Ovary (tissue), 9 donors: Measurements from ENCODE around the gene GRK3. TPM values are rescaled to one million over a fixed set of nuclear protein-coding genes. Genes with fewer than 3 reads are reported as not detected.

ENCODE experiments used
- DNase-seq, 5 donors: peaks; one replicate each; pipeline ENCODE4 v3.0.0-alpha.2; 2019 to 2020
- H3K27ac ChIP-seq, 2 donors: fragments of 200-600 bp; one replicate each; pipeline versions ENCODE4 v1.5.1 to v1.8.0; 2019 to 2022
- H3K27me3 ChIP-seq: fragments of 200-600 bp; one replicate; pipeline ENCODE4 v1.8.0; 2022
- H3K36me3 ChIP-seq: fragments of 200-600 bp; sonication (generic); one replicate; pipeline ENCODE4 v1.5.1; 2019
- H3K4me1 ChIP-seq: one replicate; pipeline ENCODE4 v1.8.1; 2013; ENCODE audit warnings: mild to moderate bottlenecking, moderate library complexity; ENCODE audit not compliant: insufficient read depth
- H3K4me3 ChIP-seq: fragments of 200-600 bp; sonication (generic); one replicate; pipeline ENCODE4 v1.5.1; 2017
- H3K9me3 ChIP-seq, 2 donors: fragments of 200-600 bp in 1 of 2; sonication (generic) in 1 of 2; one replicate each; pipeline versions ENCODE4 v1.5.1 to v1.8.1; 2013 to 2019; ENCODE audit warnings: mild to moderate bottlenecking in 1 of 2, moderate library complexity in 1 of 2
- EP300 ChIP-seq: sonication (generic); formaldehyde crosslinking; IDR thresholded peaks from one replicate; pipeline ENCODE4 v1.6.1; 2017; ENCODE audit warnings: antibody characterized with exemption
- POLR2A ChIP-seq: fragments of 450-650 bp; IDR thresholded peaks from one replicate; pipeline ENCODE4 v1.6.1; 2017; ENCODE audit warnings: antibody characterized with exemption, mild to moderate bottlenecking, moderate library complexity
- WGBS, 3 donors: extraction: QIAGEN DNeasy Blood & Tissue Kit in 1 of 3; methylation state at CpG; one replicate each; pipeline versions ENCODE4 v1.1.5 to v1.1.7; 2013 to 2017; 5-methylcytosine and 5-hydroxymethylcytosine counted together
- intact Hi-C, 4 donors: fragments of 100-400 bp; cut with DNase I; formaldehyde crosslinking; loops; one replicate each; pipeline versions ENCODE4 v1.11.0 to v1.15.1; 2022 to 2023
- polyA plus RNA-seq, 2 donors: library from polyadenylated mRNA; stranded (reverse); fragments of 200-250 nt in 1 of 2; fragments of 350-450 nt in 1 of 2; fragmentation: Illumina TruSeq in 1 of 2; extraction: RNeasy Lipid Tissue Mini Kit (QIAGEN cat#74804) in 1 of 2; gene quantifications; one replicate each; pipeline ENCODE4 v1.2.3, GENCODE V29; 2013 to 2014
- total RNA-seq, 7 donors: library from RNA; depleted of rRNA in 2 of 7; stranded (reverse); fragments of >200 nt in 2 of 7; fragmentation: NEBNext Ultra II Directional in 3 of 7; extraction: Animal tissue kit (Norgen Biotek cat#: 25700) in 3 of 7; gene quantifications; one replicate each; pipeline versions ENCODE4 v1.1.0 to v1.2.4, GENCODE V29; 2016 to 2023
- TF ChIP-seq, protein P1 (sequence below), 3 donors: fragments of 450-650 bp in 2 of 3; fragments of 200-600 bp in 1 of 3; IDR thresholded peaks; one replicate each; pipeline versions ENCODE4 v1.5.1 to v1.8.0; 2016 to 2022; ENCODE audit warnings: antibody characterized with exemption in 3 of 3, mild to moderate bottlenecking in 1 of 3
- donor health status: DM: no; HTN: no; CAD: no; lungs with moderate emphysema.
- donor health status: DM: no; HTN: no; CAD: no.
- donor health status: Bipolar disorder and iron deficiency.
- donor health status: DM: yes; HTN: yes; CAD: no.
- donor health status: DM: no; HTN: no; CAD: no.
- donor health status: DM: yes; HTN: yes; CAD: no.

The GRK3 gene
- total and polyA plus RNA-seq, 9 donors = 1.0 to 14.8 (median 9.4) TPM

DNA sequence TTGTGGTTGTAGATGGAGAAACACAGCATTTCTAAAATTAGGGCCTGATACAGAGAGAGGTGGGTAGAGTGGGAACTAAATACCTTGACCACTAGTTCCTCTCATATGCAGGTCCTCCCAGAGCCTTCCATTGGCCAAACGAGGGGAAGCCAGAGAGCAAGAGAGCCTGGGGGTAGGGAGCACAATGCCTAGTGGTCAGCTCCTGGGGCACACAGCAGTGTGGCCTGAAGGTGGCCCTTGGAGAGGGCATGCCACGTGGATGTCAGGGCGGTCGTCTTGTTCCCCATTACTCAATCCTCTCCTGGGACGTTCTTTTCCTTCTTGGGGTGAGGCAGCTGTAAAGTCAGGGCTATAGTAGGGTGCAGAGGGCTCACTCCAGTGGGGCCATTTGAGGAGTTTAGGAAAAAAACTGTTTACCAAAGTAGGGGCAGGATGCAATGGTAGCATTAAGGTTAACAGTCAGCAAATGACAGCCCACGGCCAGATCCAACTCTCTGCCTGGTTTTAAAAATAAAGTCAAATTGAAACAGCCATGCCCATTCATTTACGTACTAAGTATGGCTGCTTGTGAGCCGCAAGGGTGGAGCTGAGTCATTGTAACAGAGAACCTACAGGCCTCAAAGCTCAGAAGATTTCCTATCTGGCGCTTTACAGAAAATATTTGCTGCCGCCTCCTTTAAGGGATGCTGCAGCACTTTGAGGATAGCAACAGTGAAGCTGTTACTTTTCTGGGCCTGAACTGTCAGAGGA is 185.1 kb downstream of the GRK3 start:
- H3K4me3 ChIP-seq = no peak overlapping the region
- H3K4me1 ChIP-seq = no peaks in the 10 kb centered on the region
- no peak overlapping the region for H3K27ac ChIP-seq
- TF ChIP-seq EP300 (no peak), POLR2A (no peak)
- TF ChIP-seq, protein P1, sequence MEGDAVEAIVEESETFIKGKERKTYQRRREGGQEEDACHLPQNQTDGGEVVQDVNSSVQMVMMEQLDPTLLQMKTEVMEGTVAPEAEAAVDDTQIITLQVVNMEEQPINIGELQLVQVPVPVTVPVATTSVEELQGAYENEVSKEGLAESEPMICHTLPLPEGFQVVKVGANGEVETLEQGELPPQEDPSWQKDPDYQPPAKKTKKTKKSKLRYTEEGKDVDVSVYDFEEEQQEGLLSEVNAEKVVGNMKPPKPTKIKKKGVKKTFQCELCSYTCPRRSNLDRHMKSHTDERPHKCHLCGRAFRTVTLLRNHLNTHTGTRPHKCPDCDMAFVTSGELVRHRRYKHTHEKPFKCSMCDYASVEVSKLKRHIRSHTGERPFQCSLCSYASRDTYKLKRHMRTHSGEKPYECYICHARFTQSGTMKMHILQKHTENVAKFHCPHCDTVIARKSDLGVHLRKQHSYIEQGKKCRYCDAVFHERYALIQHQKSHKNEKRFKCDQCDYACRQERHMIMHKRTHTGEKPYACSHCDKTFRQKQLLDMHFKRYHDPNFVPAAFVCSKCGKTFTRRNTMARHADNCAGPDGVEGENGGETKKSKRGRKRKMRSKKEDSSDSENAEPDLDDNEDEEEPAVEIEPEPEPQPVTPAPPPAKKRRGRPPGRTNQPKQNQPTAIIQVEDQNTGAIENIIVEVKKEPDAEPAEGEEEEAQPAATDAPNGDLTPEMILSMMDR (IDR thresholded peaks at IDR 0.05) = no peak
- 71 to 75% (median 72%) methylated on average over 10 of the region's 10 CpGs for WGBS, 3 donors
- DNase-seq = no peak
- no peaks in the 10 kb centered on the region for H3K9me3 ChIP-seq
- intact Hi-C loops = no loop called here
- H3K36me3 ChIP-seq = no peaks in the 10 kb centered on the region
- H3K27me3 ChIP-seq = no peaks in the 10 kb centered on the region

DNA sequence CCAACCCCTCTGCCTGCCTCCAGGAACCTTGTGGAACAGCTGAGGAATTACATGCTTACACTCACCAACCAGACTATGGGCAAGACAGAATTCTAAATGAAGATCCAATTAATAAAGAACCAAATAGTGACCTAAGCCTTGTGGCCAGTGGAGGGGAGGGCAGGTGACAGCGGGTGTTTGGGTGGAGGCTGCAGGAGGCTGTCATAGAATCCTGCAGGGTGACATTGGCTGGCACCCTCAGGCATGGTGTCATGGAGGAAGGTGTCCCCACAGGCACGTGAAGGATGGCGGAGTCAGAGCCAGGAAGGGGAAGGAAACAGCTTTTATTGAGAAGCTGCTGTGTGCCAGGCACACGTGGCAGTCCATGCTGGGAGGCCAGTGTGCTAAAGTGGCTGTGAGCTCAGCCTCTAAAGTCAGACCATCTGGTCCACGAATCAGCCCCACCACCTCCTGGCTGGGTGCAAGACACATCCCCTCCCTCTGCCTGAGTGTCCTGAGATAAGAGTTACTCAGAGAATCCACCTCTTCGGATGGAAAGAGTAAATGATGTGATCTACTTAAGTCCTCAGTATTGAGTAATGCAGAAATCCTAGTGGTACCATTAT is 186.2 kb downstream of the GRK3 start:
- WGBS, 3 donors = 52 to 62% (median 60%) methylated on average over 6 of the region's 6 CpGs
- no peak for DNase-seq
- Histone ChIP-seq H3K27me3 (no peaks in the 10 kb centered on the region), H3K4me1 (no peaks in the 10 kb centered on the region), H3K27ac (no peak overlapping the region), H3K4me3 (no peak overlapping the region), H3K36me3 (no peaks in the 10 kb centered on the region), H3K9me3 (no peaks in the 10 kb centered on the region)
- intact Hi-C loops = no loop called here
- TF ChIP-seq POLR2A (no peak), EP300 (no peak)
- TF ChIP-seq, protein P1 (IDR thresholded peaks at IDR 0.05) = no peak

DNA sequence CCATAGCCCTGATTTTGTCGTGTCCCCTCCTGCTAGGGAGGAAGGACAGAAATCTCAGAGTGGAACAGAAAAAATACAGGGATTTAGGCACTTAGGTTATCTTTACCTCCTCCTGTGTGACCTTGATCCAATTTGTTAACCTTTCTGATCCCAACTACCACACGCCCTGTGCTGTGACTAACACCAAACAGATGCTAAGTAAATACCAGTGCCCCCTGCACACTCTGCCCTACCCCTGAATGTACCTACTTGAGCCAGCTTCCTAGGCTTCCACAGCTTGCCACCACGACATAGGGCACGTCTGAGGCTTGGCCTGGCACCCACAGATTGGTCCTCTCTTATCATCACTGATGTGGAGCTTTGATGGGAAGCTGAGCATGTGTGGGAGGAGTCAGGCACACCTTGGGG is 186.7 kb downstream of the GRK3 start:
- Histone ChIP-seq H3K4me3 (no peak overlapping the region), H3K36me3 (no peaks in the 10 kb centered on the region), H3K27ac (no peak overlapping the region), H3K4me1 (no peaks in the 10 kb centered on the region), H3K27me3 (no peaks in the 10 kb centered on the region), H3K9me3 (no peaks in the 10 kb centered on the region)
- WGBS, 3 donors = 49 to 69% (median 51%) methylated on average over 4 of the region's 4 CpGs
- TF ChIP-seq, protein P1 (IDR thresholded peaks at IDR 0.05) = no peak
- TF ChIP-seq POLR2A (no peak), EP300 (no peak)
- intact Hi-C loops = no loop called here
- no peak for DNase-seq

DNA sequence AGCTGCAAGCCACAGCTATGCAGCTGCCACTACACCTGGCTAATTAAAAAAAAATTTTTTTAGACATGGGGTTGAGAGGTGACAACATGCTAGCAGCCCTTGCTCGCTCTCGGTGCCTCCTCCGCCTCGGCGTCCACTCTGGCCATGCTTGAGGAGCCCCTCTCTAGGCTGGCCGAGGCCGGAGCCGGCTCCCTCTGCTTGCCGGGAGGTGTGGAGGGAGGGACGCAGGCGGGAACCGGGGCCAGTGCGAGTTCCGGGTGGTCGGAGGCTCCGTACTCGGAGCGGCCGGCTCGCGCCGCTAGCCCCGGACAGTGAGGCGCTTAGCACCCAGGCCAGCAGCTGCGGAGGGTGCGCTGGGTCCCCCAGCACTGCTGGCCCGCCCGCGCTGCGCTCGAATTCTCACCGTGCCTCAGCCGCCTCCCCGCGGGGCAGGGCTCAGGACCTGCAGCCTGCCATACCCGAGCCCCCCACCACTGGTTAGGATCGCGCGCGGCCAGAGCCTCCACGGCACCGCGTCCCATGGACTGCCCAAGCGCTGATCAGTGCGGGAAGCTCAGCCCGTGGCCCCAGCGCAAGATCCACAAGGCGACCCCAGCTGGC is 188.2 kb downstream of the GRK3 start:
- WGBS, 3 donors = 87 to 90% (median 90%) methylated on average over 24 to 48 of the region's 48 CpGs
- TF ChIP-seq EP300 (no peak), POLR2A (no peak)
- TF ChIP-seq, protein P1 (IDR thresholded peaks at IDR 0.05) = no peak
- Histone ChIP-seq H3K27ac (no peak overlapping the region), H3K9me3 (no peaks in the 10 kb centered on the region), H3K36me3 (no peaks in the 10 kb centered on the region), H3K4me3 (no peak overlapping the region), H3K27me3 (no peaks in the 10 kb centered on the region), H3K4me1 (no peaks in the 10 kb centered on the region)
- no peak for DNase-seq
- intact Hi-C loops = no loop called here
